CD4-positive, alpha-beta T cell treated with Interleukin-17A for 4 hours (primary cell): ENCODE measurements around the gene NPAS3.

Experiments
- DNase-seq: peaks from one replicate; pipeline ENCODE4 v3.0.0-alpha.2; 2020; ENCODE audit warnings: mixed read lengths

Gene NPAS3

DNA sequence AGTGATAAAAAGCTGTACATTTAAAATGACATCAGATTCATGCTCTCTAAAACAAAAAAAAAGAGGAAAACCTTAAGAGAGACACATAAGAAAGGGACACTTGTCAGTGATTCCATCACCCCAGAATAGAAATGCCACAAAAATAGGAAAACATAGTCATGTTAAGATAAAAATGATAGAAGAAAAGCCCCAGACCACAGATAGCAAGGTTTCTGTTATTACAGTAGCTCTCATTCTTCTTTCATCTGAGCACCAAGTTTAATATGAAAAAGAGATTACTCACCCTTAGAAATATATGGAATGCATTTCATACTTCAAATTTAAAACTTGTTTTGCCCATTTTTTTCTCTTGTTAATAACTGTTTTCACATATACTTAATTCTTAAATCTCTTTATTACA, 795.0 kb downstream of the NPAS3 start:
- DNase-seq = no peak

DNA sequence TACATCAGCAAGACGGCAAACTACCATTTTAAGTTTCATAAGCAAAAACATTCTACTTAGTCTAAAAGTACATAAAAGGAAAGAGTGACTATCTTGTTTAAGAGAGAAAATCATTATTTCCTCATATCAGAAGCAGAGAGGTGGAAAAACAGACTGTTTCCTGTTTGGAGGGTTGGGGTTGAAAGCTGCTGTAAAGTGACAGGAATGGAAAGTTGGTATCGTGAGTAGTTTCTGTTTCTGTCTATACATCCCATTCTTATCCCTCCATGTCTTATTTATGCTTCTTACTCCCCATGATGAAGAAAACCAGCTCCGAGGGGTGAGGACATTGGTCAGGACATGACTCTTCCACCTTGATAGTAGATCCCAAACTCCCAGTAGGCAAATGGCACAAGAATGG, 795.7 kb downstream of the NPAS3 start:
- no peak for DNase-seq

DNA sequence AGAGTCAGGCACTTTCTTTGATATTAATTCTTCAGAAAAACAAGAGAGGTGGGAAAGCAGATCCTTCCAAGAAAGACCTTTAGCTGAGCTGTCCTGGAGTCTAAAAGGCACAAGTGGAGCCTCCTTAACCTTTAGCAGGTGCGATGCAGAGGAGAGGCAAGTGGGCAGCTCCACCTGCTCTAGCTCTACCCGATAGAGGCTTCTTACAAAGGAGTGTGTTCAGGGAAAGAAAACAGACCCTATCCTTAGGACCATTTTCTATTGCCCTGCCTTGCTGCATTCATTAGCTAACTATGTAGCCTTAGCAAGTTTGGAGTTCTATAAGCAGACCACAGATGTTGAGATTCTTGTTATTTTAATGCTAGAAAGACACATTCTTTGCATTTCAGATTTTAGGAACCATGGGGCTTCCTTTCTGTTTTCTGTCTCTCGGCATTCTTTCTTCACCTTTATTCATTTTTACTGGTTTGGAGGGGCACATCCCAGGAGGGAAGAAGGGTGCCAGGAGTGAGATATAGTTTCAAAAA, 797.7 kb downstream of the NPAS3 start:
- no peak for DNase-seq

DNA sequence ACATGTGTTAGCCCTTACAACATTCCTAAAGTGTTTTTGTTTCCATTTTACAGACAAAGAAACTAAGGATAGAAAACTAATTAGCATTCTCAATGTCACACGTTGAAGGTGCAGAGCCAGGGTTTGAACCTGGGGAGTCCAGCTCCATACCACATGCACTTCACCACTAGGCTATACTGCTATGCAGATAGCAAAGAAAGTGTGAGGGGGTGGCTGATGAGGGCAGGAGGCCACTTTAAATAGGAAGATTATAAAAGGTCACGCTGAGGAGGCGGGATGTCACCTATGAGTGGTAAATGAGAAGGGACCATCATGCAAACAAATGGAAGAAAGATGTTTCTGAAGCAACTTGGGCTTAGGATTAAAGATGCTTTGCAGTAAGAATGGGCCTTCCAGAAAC, 798.3 kb downstream of the NPAS3 start:
- DNase-seq = no peak

DNA sequence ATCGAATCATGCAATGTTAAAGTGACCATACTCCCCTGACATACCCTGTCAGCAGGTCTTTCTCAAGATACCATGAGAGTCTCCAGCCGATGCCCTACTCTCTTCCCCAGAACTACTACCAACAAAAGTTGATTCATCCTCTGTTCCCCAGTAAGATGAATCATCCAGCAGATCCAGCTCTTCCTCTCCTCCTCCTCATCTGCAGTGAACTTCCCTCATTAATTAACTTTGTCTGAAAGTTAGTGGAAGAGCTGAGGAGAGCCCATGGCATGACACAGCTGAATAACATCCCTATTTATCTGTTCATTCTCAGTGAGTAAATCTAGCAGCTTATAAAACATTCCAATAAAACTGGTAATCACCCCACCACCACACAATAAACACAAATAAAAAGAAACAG, 798.8 kb downstream of the NPAS3 start:
- no peak for DNase-seq

DNA sequence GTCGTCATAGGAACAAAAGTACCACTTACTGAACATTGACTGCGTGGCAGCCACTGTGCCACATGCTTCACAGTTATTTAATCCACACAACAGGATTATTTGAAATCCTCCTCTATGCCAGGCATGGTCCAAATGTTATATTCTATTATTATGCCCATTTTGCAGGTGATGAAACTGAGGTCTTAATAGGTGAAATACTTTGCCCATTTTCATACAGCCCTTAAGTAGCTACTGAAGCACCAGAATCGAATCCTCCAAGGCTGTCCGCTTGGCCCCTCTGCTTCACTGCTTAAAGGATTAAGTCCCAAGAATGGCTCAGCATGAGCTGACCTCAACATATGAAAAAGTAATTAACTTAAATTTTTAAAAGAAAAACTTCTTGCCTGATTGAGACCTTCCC, 799.4 kb downstream of the NPAS3 start:
- DNase-seq = no peak

DNA sequence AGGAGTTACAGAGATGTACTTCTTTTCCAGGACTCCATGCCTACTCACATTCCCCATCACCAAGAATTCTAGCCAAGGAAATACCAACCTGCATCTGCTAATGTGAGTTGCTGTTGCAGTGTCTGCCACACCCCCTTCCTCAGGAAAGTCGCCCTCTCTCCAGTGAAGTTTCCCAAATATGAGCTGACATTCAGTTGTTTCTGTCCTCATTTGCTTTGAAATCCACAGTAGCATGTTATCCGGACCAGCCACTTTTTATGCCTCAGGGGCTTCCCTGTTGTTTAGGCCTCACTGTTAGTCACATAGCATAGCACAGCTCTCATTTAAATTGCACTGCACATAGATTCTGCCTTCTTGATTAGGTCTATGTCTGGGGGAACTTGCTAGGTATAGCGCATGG, 799.8 kb downstream of the NPAS3 start:
- DNase-seq = no peak

DNA sequence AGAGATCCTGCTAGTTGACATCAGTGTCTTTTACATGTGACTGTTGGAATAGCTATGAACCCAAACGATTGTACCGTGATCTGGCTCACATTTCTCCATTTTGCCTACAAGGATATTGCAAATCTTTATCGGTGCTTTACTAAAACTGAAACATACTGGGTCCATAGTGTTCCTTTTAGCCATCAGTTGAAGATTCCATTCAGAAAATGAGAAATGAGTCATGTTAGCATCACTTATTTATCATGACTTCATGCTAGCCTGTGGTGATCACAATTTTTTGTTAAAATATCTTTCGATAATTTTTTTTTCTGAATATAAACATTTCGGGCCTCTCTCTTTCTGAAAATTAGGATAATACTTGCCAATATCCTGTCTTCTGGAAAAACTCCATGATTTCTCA, 801.9 kb downstream of the NPAS3 start:
- DNase-seq = no peak

DNA sequence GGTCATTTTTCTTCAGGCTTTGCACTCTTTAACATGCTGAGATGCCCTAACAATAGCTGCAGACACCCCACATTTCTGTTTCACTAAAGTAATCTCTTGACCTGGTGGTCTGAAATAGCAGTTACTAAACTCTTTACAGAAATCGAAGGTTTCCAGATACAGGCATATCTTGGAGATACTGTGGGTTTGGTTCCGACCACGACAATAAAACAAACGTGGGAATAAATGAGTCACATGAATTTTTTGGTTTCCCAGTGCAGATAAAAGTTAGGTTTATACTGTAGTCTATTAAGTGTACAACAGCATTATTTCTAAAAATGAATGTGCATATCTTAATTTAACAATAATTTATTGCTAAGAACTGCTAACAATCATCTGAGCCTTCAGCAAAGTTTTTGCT, 803.5 kb downstream of the NPAS3 start:
- no peak for DNase-seq

DNA sequence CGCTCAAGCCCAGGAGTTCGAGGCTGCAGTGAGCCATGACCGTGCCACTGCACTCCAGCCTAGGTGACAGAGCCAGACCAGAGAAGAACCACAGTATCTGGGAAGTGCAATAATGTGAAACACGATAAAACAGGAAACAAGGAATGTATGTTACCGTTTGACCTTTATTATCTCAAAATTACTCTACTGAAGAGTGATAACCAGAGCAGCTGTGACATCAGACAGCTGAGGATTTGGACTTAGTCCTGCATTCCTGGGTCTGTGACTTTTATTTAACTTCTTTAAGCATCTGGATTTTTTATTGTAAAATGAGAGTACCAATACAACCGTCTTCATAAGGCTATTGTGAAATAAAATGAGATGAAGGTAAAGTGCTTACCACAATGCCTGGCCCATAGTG, 806.5 kb downstream of the NPAS3 start:
- no peak for DNase-seq

DNA sequence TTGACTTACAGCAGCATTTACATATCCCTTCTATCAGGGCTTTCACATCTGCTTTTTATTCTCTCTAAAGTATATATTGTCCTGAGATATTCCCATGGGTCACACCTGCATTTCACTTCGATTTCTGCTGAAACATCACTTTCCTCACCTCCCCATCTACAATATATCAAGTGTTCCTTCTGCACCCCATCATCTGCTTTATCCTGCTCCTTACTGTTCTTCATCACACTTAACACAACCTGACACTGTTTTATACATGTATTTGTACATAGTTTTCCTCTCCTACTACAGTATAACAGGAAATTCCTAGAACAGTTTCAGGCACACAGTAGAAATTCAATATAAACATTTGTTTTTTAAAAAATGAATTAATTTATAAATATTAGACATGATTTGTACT, 809.1 kb downstream of the NPAS3 start:
- DNase-seq = no peak

DNA sequence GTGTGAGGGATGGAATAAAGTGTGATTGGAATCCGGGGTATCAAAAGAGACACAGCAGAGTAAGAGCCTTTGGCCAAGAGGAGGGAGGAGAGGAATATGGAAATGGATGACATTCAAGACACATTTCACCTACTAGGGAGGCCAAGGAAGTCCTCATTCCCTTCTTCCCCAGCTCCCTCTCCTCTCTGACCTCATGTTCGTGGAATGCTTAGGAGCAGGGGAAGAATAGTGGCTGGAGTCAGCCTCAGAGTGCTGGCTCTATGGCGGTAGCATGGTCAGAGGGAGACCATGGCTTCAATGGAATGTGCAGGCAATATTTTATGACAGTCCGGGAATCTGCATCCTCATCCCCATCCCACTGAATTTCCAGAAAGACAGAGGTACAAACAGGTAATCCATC, 815.6 kb downstream of the NPAS3 start:
- DNase-seq = no peak

DNA sequence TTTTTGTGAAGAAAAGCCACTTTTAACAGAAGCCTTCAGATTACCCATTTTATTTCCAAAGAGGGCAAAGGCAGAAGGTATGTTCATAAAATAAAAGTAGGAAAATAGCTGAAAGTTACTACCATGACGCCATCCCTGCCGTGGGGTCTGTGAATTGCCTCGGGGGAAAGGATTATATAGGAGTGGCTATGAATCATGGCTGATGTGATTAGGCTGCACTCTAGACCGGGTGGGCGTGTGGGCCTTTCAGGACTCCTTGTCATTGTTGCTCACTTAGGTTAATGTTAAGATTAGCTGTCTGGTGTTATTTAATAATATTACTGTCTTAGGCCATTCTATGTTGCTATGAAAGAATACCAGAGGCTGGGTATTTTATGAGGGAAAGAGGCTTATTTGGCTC, 816.7 kb downstream of the NPAS3 start:
- no peak for DNase-seq

DNA sequence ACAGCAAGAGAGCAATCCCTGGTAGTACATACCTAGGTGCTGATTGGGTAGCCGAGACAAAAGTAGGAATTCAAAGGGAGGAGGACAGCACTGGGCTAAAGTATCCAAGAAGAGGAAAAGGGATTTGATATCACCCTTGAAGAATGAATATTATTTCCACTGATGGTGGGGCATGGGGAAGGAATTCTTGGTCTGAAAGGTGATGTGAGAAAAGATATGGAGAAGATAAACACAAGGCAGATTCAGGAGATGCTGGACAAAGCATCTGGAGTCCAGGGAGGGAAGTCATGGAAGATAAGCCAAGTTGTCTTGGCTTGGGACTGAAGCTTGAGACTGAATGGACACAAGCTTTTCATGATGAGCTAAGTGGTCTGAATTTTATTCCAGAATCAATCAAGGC, 818.2 kb downstream of the NPAS3 start:
- no peak for DNase-seq

DNA sequence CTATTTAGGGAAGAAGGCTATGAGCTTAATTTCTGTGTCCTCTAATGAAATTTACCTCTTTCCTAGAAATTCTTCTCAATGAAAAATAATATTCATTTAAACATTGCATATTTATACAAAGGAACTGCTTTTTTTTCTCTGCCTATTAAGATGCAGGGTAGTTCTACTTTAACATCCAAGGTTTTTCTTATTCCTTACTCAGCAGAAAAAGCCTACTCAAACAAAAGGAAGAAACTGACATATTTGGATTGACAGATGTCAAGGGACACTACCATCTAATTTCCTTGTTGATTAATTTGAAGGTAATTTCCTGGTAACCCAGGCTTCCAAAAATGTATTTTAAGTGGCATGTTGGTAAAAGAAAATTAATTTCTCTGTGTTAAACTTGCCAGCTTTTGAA, 819.9 kb downstream of the NPAS3 start:
- no peak for DNase-seq

DNA sequence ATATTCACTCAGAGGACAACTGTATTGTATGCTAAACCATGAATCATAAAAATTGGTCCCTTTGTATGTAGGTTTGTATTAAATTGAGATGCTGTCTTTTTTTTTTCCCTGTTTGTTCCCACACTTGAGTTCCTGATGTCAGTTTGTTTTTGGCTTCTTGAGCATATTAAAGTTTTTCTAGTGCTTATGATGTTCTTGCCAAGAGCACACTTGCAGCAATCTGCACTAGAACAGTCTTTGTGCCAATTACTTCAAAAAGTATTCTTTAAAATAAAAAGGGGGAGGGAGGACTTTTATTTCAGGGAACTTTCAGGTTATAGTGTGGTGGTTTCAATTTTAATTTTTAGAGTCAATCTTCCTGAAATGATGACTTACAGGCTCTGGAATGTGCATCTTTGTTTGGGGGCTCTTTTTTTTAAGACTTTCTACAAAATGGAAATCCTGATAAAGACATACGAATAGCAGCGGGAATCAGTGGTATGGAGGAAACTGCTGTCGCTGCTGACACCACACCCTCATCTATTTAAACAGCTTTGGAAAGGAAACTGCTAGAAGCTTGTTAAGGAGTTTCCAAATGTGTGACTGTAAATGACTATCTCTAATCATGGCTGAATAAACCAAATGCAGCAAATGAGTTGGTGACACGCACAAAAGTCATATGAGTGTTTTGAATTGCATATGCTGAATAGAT, 823.6 kb downstream of the NPAS3 start:
- DNase-seq = no peak

DNA sequence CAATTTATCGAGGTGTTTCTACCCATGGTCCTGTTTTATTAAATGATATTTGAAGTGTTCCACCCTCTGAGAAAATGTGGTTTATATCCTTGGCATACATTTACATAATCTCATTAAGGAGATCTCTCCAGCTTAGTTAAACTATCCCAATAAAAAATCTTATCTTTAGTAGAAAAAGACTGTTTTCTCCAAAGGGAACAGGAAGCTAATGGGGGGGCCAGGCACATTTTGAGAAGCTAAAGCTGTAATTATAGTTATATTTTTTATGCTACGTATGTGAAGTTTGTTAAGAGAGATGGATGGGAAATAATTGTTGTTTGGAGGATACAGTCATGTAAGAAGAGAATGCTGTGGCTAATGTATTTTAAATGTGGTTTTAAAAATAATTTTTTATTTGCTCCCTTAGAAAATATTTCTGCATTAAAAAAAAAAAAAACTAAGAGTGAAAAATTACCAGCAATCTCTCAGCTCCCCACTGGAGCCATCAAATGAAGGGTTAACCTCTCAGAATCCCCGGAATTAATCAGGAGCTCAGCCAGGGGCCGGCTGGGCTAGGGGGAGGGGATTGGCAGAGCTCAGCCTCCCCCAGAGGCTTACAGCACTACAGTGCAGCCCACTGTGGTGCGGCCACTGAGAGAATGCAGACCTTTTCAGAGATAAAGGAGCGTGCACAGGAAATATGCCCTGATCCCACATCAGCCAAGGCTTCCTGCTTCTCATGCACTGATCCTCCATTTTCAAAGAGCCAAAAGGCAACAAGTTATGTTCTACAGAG, 826.4 kb downstream of the NPAS3 start:
- DNase-seq = no peak

DNA sequence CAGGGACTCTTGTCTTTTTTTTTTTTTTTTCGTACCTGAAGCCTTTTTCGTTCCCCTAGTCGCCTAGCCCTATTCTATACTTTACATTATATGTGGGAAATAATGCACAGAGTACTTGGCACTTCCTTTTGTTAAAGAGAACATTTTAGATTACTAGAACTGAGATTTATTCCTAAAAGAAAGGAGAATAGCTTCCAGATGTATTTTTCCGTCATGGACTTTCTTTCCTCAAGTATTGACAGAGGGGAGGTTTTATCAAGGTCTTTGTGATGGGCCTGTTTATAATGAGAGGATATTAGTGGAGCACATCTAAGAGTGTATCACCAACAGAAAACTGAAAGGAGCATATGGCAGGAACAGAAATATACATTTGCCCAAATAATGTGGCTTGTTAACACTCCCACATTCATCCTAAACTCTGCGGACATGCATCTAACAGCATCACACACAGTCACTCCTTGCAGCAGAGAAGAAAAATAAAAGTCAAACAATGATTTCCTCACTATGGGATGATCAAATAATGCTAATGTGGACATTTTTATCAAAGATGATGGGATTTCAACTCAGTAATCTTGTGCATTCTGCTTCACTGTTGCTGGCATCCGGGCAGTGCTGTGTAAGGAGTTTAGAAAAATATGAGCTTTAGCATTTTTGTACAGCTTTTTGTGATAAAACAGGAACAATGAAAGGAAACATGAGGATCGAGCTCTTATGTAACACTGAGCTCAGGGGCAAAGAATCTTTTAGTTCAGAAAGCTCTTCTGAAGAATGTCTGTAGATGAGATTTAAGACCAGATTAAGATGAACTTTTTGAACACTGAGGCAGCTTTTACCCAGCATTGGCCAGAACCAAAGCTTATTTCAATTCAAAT, 829.1 kb downstream of the NPAS3 start:
- no peak for DNase-seq

DNA sequence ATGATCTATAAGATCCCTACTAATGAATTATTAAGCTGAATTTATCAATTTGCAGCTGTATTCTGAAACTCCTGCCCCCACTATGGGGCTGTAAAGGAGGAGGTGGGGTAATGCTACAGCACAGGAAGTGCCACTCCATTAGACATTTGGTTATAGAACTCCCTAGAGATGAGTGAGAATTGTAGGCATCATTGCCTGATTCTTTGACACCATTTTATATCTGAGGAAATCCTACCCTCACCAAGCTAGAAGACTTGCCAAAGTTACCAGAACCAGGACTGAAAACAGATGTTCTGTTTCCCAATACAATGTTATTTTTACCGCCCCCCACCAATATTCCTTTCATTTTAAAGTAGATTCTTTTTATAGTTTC, 829.8 kb downstream of the NPAS3 start:
- no peak for DNase-seq

DNA sequence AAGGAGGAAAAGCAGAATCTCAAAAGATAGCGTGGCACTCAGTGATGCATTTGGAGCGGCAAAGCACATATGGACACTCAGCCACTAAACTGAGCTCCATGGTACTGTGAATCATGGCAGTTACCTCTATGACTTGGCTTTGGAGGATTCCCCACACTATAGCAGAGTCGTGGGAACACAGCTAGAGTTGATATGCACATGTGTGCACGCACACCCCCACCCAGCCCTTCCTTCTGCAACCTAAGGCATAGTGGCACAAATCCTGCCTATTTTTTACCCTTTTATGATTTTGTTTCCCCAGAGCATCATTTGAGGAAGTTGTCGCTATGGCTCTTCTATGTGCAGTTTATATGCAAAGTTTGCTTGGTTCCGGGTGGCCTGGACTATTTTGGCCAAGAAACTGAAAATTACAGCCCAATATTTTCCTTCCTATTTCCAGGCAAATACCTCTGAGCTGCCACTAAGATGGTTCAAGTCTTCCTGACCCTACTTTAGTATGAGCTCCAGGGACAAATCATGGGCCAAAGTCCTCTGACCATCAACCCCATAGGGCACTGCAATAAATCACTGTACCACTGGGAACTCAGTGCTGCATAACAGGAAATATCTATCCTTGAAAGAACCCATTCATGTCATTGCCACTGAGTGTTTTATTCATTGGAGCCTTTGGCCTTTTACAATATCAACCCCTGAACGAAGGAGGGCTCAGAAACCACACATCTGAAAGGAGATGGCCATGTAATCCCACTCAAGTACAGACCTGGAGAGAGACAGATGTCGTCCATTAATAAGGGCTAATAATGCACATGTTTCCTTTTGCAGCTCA, 834.7 kb downstream of the NPAS3 start:
- no peak for DNase-seq

DNA sequence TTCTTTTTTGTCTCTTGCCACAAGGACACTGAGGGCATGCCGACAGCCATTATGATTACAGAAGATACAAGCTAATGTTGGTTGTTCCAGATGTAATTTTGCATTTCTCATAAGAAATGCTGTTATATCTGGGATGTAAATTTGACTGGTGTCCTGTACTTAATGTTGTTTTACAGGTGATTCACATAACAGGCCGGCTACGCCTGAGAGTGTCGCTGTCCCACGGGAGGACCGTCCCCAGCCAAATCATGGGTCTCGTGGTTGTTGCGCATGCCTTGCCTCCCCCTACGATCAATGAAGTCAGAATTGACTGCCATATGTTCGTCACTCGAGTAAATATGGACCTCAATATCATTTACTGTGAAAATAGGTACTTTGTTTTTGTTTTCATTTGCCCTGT, 835.5 kb downstream of the NPAS3 start:
- no peak for DNase-seq

DNA sequence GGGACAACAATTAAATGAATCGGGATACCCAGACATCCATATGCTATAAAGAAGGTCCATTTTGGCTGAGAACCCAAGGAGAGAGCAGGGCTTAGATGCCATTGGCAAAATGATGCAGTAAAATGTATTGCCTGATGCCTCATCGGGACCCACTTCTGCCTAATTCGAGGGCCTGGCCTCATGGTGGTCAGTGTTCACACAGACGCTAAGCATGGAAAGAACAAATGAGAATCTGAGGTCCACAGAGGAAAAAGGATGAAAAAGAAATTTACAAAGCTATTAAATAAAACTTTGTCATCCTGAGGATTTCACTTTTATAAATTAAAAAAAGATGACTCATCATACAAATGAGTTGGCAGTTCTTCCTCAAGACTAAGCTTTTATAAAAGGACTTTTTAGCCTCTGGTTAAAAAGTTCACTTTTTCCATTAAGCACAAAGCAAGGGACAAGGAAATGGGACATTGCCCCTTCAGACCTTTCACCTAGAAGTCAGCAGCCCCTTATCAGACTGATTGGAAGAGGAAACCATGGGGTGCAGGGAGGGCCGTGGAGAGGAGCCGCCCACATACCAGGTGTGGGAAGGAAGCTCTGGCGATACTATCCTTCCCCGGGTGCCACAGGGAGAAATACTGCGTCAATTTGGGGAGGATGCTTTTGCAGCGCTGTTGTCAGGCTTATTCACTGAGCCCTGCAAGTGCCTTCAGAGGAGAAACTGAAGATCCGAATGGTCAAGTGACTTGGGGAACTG, 836.2 kb downstream of the NPAS3 start:
- no peak for DNase-seq
